MCF 10A (cell line): Measurements from ENCODE around the gene KAT2B. TPM values are rescaled to one million over a fixed set of nuclear protein-coding genes. Genes with fewer than 3 reads are reported as not detected.

Source experiments
- BruUV-seq: library from RNA; stranded (reverse); fragments of 400-500 nt; replicated peaks from 2 replicates; lab custom pipeline; 2021; lab: Mats Ljungman, UMichigan
- CTCF ChIA-PET: fragments of 300-600 bp; sonication (Branson Sonifier 250); formaldehyde crosslinking; extraction: SDS; loops from one replicate; lab custom pipeline; 2021; ENCODE audit warnings: antibody characterized with exemption, inconsistent platforms; lab: Yijun Ruan, JAX
- POLR2A ChIA-PET: fragments of 300-600, 350-650 bp; sonication (Branson Sonifier 250); formaldehyde crosslinking; extraction: SDS; loops from one replicate; lab custom pipeline; 2020; ENCODE audit warnings: antibody characterized with exemption, inconsistent platforms; lab: Yijun Ruan, JAX
- DNase-seq: peaks from one replicate; pipeline ENCODE4 v3.0.0-alpha.2; 2018; ENCODE audit not compliant: unreplicated experiment
- H3K27ac Mint-ChIP-seq: one replicate; pipeline ENCODE4 v1.8.0; 2022; ENCODE audit warnings: mild to moderate bottlenecking, low read depth, mixed read lengths; ENCODE audit not compliant: unreplicated experiment
- H3K27me3 Mint-ChIP-seq: one replicate; pipeline ENCODE4 v1.8.0; 2022; ENCODE audit warnings: mixed read lengths; ENCODE audit not compliant: insufficient read depth, unreplicated experiment
- H3K36me3 Mint-ChIP-seq: one replicate; pipeline ENCODE4 v1.8.0; 2022; ENCODE audit warnings: mild to moderate bottlenecking, moderate library complexity, mixed read lengths; ENCODE audit not compliant: insufficient read depth, unreplicated experiment
- H3K4me1 Mint-ChIP-seq: one replicate; pipeline ENCODE4 v1.8.0; 2022; ENCODE audit warnings: mixed read lengths; ENCODE audit not compliant: insufficient read depth, unreplicated experiment
- H3K4me3 Mint-ChIP-seq: one replicate; pipeline ENCODE4 v1.8.0; 2022; ENCODE audit warnings: mild to moderate bottlenecking, moderate library complexity, mixed read lengths; ENCODE audit not compliant: unreplicated experiment
- H3K9me3 Mint-ChIP-seq: one replicate; pipeline ENCODE4 v1.8.0; 2022; ENCODE audit warnings: mixed read lengths; ENCODE audit not compliant: unreplicated experiment
- CTCF ChIP-seq: fragments of 200-600 bp; IDR thresholded peaks from one replicate; pipeline ENCODE4 v1.8.0; 2022; ENCODE audit warnings: antibody characterized with exemption, mild to moderate bottlenecking; ENCODE audit not compliant: unreplicated experiment
- intact Hi-C: fragments of 100-400 bp; cut with micrococcal nuclease; formaldehyde crosslinking; loops from 2 replicates; pipeline ENCODE4 v1.14.1; 2022
- total RNA-seq: library from RNA; stranded (reverse); gene quantifications from 2 replicates; pipeline ENCODE4 v1.2.3, GENCODE V29; 2022

The KAT2B gene
- total RNA-seq, 1 experiment from 2014 or later, result 9.4 TPM

GRCh38 chr3:20097015-20097414, 56.8 kb downstream of the KAT2B start:
- no peaks in the 10 kb centered on the region for H3K36me3 Mint-ChIP-seq
- BruUV-seq, result no TSS peak
- CTCF ChIA-PET, result interaction anchor here (1.2 kb wide), 1 partner anchor 56 kb away, joined by 4 read pairs; no protein-coding TSS in a partner anchor
- intact Hi-C loops, result no loop called here
- no peak for TF ChIP-seq CTCF
- no peak for DNase-seq
- no peak overlapping the region for H3K4me3 Mint-ChIP-seq
- H3K27me3 Mint-ChIP-seq, result no peaks in the 10 kb centered on the region
- H3K4me1 Mint-ChIP-seq, result no peaks in the 10 kb centered on the region
- peak overlapping the region; percentile 10 for H3K27ac Mint-ChIP-seq
- H3K9me3 Mint-ChIP-seq, result no peaks in the 10 kb centered on the region
- POLR2A ChIA-PET, result interaction anchor here (0.6 to 1.4 kb wide), 3 partner anchors 13 to 35 kb away, joined by 3 to 5 read pairs (median 3); no protein-coding TSS in a partner anchor

DNA sequence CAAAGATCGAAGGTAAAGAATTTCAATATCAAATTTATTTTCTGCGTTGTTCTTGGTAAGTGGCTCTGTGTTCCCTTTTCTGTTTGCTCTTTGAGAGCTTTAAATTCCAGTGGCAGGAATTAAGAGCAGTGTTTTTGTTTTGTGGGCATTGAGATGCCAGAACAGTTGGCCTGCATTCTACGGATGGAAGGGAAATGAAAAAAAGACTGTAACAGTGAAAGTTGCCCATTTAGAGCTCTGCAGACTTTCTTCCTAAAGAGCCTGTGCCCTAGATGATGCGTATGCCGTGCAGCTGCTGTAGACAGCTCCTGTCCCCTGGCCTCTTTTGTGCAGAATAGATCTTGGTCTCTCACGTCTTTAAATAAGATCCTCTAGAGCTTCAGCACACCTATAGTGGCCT, 58.8 kb downstream of the KAT2B start:
- no peak for DNase-seq
- POLR2A ChIA-PET, result no interaction called here
- intact Hi-C loops, result no loop called here
- BruUV-seq, result no TSS peak
- Mint-ChIP-seq H3K9me3 (no peaks in the 10 kb centered on the region), H3K4me1 (no peaks in the 10 kb centered on the region), H3K27ac (no peak overlapping the region), H3K4me3 (no peak overlapping the region), H3K36me3 (no peaks in the 10 kb centered on the region), H3K27me3 (no peaks in the 10 kb centered on the region)
- no peak for TF ChIP-seq CTCF
- CTCF ChIA-PET, result no interaction called here

DNA sequence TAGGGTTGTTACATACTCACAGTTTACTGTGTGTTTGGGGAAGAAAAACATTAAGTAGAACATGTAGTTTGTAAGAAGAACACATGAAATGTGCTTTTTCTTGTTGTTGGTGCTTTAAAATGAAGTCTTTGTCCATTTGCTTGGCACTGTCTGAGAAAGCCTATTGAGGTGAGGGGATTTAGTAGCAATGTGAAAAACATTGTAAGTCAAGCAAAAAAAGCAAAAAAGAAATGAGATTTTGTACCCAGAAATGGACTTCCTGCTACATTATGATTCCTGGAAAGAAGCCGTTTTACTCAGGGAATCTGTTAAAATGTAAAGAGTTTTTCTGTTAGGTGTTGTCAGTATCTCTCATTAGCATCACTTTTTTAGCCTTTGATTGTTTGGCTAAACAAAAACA, 59.9 kb downstream of the KAT2B start:
- Mint-ChIP-seq H3K36me3 (no peaks in the 10 kb centered on the region), H3K27ac (no peak overlapping the region), H3K9me3 (no peaks in the 10 kb centered on the region), H3K4me1 (no peaks in the 10 kb centered on the region), H3K27me3 (no peaks in the 10 kb centered on the region), H3K4me3 (no peak overlapping the region)
- ChIA-PET POLR2A (no interaction called here), CTCF (no interaction called here)
- no peak for DNase-seq
- no TSS peak for BruUV-seq
- intact Hi-C loops, result no loop called here
- TF ChIP-seq CTCF, result no peak

GRCh38 chr3:20101041-20101440, 60.8 kb downstream of the KAT2B start:
- Mint-ChIP-seq H3K27me3 (no peaks in the 10 kb centered on the region), H3K36me3 (no peaks in the 10 kb centered on the region), H3K4me3 (no peak overlapping the region), H3K27ac (no peak overlapping the region), H3K4me1 (no peaks in the 10 kb centered on the region), H3K9me3 (no peaks in the 10 kb centered on the region)
- no peak for TF ChIP-seq CTCF
- intact Hi-C loops, result no loop called here
- DNase-seq, result no peak
- ChIA-PET CTCF (no interaction called here), POLR2A (interaction anchor here (0.6 kb wide), 1 partner anchor 7 kb away, joined by 3 read pairs; no protein-coding TSS in a partner anchor)
- no TSS peak for BruUV-seq
